AG04450 (cell line): Measurements from ENCODE around the gene CELF5. TPM values are rescaled to one million over a fixed set of nuclear protein-coding genes. Genes with fewer than 3 reads are reported as not detected.

ENCODE experiments used
- CTCF ChIA-PET: fragments of 300-600, 350-600 bp; formaldehyde crosslinking; extraction: SDS; loops from one replicate; lab custom pipeline; 2022; ENCODE audit warnings: antibody characterized with exemption, inconsistent platforms; lab: Charles Lee
- POLR2A ChIA-PET: fragments of 350-600 bp; formaldehyde crosslinking; extraction: SDS; loops from one replicate; lab custom pipeline; 2021; ENCODE audit warnings: antibody characterized with exemption, inconsistent platforms; lab: Yijun Ruan, JAX
- DNase-seq: peaks from one replicate; pipeline ENCODE4 v3.0.0-alpha.2; 2011; ENCODE audit warnings: low read depth, low spot score
- H3K27ac ChIP-seq: one replicate; pipeline ENCODE4 v1.5.1; 2012; ENCODE audit warnings: low read depth, low read length, control low read depth
- H3K27me3 ChIP-seq: one replicate; pipeline ENCODE4 v1.6.0; 2012; ENCODE audit warnings: low read length; ENCODE audit not compliant: control insufficient read depth, insufficient read depth
- H3K4me3 ChIP-seq: 2 replicates; pipeline ENCODE4 v1.5.1; 2011; ENCODE audit warnings: mild to moderate bottlenecking, low read depth, low read length, control low read depth
- H3K9me3 ChIP-seq: 2 replicates; pipeline ENCODE4 v1.5.1; 2012; ENCODE audit warnings: low read length; ENCODE audit not compliant: control insufficient read depth, insufficient read depth
- CTCF ChIP-seq: IDR thresholded peaks from 2 replicates; pipeline ENCODE4 v1.5.1; 2011; ENCODE audit warnings: low read depth, low read length, control low read depth, inconsistent platforms
- polyA plus RNA-seq: library from polyadenylated mRNA; depleted of rRNA; stranded (reverse); fragments of >200 nt; gene quantifications from 2 replicates; pipeline ENCODE4 v1.2.3, GENCODE V29; 2011

The CELF5 gene
- polyA plus RNA-seq, 1 experiment, result not detected

GRCh38 chr19:3277649-3278048 is 53.2 kb downstream of the CELF5 start:
- no peak for DNase-seq
- Histone ChIP-seq H3K4me3 (no peak overlapping the region), H3K27me3 (peaks cover 26% of the 10 kb centered on the region), H3K9me3 (peaks cover 12% of the 10 kb centered on the region), H3K27ac (no peak overlapping the region)
- TF ChIP-seq CTCF, result no peak
- CTCF ChIA-PET, result no interaction called here
- POLR2A ChIA-PET, result no interaction called here

- Histone ChIP-seq H3K4me3 (no peak overlapping the region), H3K27ac (no peak overlapping the region), H3K27me3 (peaks cover 29% of the 10 kb centered on the region), H3K9me3 (peaks cover 6% of the 10 kb centered on the region)
- CTCF ChIA-PET, result no interaction called here
- POLR2A ChIA-PET, result no interaction called here
- no peak for TF ChIP-seq CTCF
- DNase-seq, result no peak
Measured at GRCh38 chr19:3278294-3278693, 53.8 kb downstream of the CELF5 start.

- Histone ChIP-seq H3K4me3 (no peak overlapping the region), H3K27ac (no peak overlapping the region), H3K9me3 (peaks cover 1% of the 10 kb centered on the region), H3K27me3 (peaks cover 30% of the 10 kb centered on the region)
- POLR2A ChIA-PET, result interaction anchor here (0.6 kb wide), 1 partner anchor 244 kb away, joined by 3 read pairs; no protein-coding TSS in a partner anchor
- CTCF ChIA-PET, result no interaction called here
- no peak for DNase-seq
- TF ChIP-seq CTCF, result no peak
Measured at GRCh38 chr19:3278749-3279148, 54.3 kb downstream of the CELF5 start.

GRCh38 chr19:3279306-3279705 is 54.8 kb downstream of the CELF5 start:
- CTCF ChIA-PET, result no interaction called here
- peaks cover 34% of the 10 kb centered on the region for H3K27me3 ChIP-seq
- DNase-seq, result no peak
- H3K27ac ChIP-seq, result no peak overlapping the region
- POLR2A ChIA-PET, result interaction anchor here (0.6 kb wide), 1 partner anchor 244 kb away, joined by 3 read pairs; no protein-coding TSS in a partner anchor
- H3K4me3 ChIP-seq, result no peak overlapping the region
- no peaks in the 10 kb centered on the region; the same call in 1 of the 2 replicates for H3K9me3 ChIP-seq
- TF ChIP-seq CTCF, result no peak

GRCh38 chr19:3281026-3281425 is 56.6 kb downstream of the CELF5 start:
- ChIA-PET CTCF (interaction anchor here (1.5 kb wide), 1 partner anchor 24 kb away, joined by 4 read pairs; no protein-coding TSS in a partner anchor), POLR2A (no interaction called here)
- no peak overlapping the region for H3K4me3 ChIP-seq
- H3K27me3 ChIP-seq, result peaks cover 27% of the 10 kb centered on the region
- TF ChIP-seq CTCF, result no peak
- no peaks in the 10 kb centered on the region; the same call in 1 of the 2 replicates for H3K9me3 ChIP-seq
- no peak for DNase-seq
- no peak overlapping the region for H3K27ac ChIP-seq
